GM21825 (cell line): Measurements from ENCODE around the gene NR2E3.

Experiments
- ATAC-seq: cut with Tn5 transposase; IDR thresholded peaks from one replicate; pipeline ENCODE4 v1.9.1; 2021; ENCODE audit warnings: mild to moderate bottlenecking, moderate library complexity; ENCODE audit not compliant: unreplicated experiment

Gene NR2E3

GRCh38 chr15:71790081-71790480, 20.3 kb upstream of the NR2E3 start:
- ATAC-seq = no peak

- ATAC-seq = no peak
Measured at GRCh38 chr15:71791975-71792374, 18.4 kb upstream of the NR2E3 start.

GRCh38 chr15:71792521-71792920, 17.8 kb upstream of the NR2E3 start:
- no peak for ATAC-seq

GRCh38 chr15:71798641-71799040, 11.7 kb upstream of the NR2E3 start:
- ATAC-seq = no peak

GRCh38 chr15:71800190-71800589, 10.2 kb upstream of the NR2E3 start:
- ATAC-seq = no peak

GRCh38 chr15:71800835-71801745, 9.3 kb upstream of the NR2E3 start:
- ATAC-seq = no peak

- ATAC-seq = no peak
Measured at GRCh38 chr15:71801935-71802655, 8.3 kb upstream of the NR2E3 start.

GRCh38 chr15:71802770-71803169, 7.6 kb upstream of the NR2E3 start:
- ATAC-seq = no peak

GRCh38 chr15:71804226-71804625, 6.1 kb upstream of the NR2E3 start:
- no peak for ATAC-seq

- ATAC-seq = no peak
Measured at GRCh38 chr15:71804695-71805470, 5.5 kb upstream of the NR2E3 start.

- no peak for ATAC-seq
Measured at GRCh38 chr15:71806452-71806931, 3.9 kb upstream of the NR2E3 start.

- ATAC-seq = no peak
Measured at GRCh38 chr15:71807125-71807629, 3.2 kb upstream of the NR2E3 start.

GRCh38 chr15:71807691-71808091, 2.7 kb upstream of the NR2E3 start:
- ATAC-seq = no peak

- no peak for ATAC-seq
Measured at GRCh38 chr15:71808311-71809020, 1.9 kb upstream of the NR2E3 start.

GRCh38 chr15:71809346-71809745, 1.0 kb upstream of the NR2E3 start:
- ATAC-seq = no peak

GRCh38 chr15:71811036-71811736, 832 bp downstream of the NR2E3 start:
- no peak for ATAC-seq

- no peak for ATAC-seq
Measured at GRCh38 chr15:71811752-71812735, 1.7 kb downstream of the NR2E3 start.

- ATAC-seq = no peak
Measured at GRCh38 chr15:71812966-71813722, 2.8 kb downstream of the NR2E3 start.
